K562 (cell line): ENCODE results near the gene ERN1. TPM values are rescaled to one million over a fixed set of nuclear protein-coding genes. Genes with fewer than 3 reads are reported as not detected.

Experiments
- ATAC-seq: fragments of 200-7000 bp; cut with Tn5 transposase; 3 replicates; pipeline ENCODE4 v1.9.1; 2020; ENCODE audit warnings: moderate library complexity
- BruUV-seq: library from RNA; stranded (reverse); fragments of 400-500 nt; replicated peaks from 2 replicates; lab custom pipeline; 2021; lab: Mats Ljungman, UMichigan
- CTCF ChIA-PET: fragments of 300-600 bp; formaldehyde crosslinking; extraction: SDS; loops from one replicate; lab custom pipeline; 2021; ENCODE audit warnings: low intra/inter-chr PET ratio; lab: Yijun Ruan, JAX
- POLR2A ChIA-PET: fragments of 300-600, 350-650 bp; sonication (Branson Sonifier 250); formaldehyde crosslinking; extraction: SDS; loops from one replicate; lab custom pipeline; 2021; ENCODE audit warnings: antibody characterized with exemption, inconsistent platforms; lab: Yijun Ruan, JAX
- DNase-seq, 4 experiments: peaks; one replicate each; pipeline versions ENCODE4 v3.0.0 to v3.0.0-alpha.2; 2011 to 2018; ENCODE audit warnings: low spot score in 3 of 4, mixed read lengths in 3 of 4; ENCODE audit errors: extremely low read depth in 1 of 4
- FAIRE-seq: peaks from 2 replicates; lab custom pipeline; 2011; peaks lifted over from hg19 to GRCh38; lab: Jason Lieb, UNC
- H2AFZ ChIP-seq: 2 replicates; pipeline ENCODE4 v1.6.0; 2011; ENCODE audit warnings: low read depth, low read length, control low read depth, inconsistent platforms
- H3K27ac ChIP-seq: fragments of 200-600 bp; 3 replicates; pipeline ENCODE4 v1.8.0; 2011; ENCODE audit warnings: low read depth, mild to moderate bottlenecking, control low read depth, inconsistent platforms, low read length, moderate library complexity, mixed read lengths; ENCODE audit errors: extremely low read depth
- H3K27me3 ChIP-seq, 2 experiments: fragments of 300-600 bp in 1 of 2; 2 replicates in 1 of 2; 3 replicates in 1 of 2; pipeline versions ENCODE4 v1.6.0 to v1.8.0; 2011; ENCODE audit warnings: inconsistent platforms in 2 of 2, low read length in 2 of 2, mild to moderate bottlenecking in 1 of 2, mixed read lengths in 1 of 2, moderate library complexity in 1 of 2; ENCODE audit not compliant: control insufficient read depth in 2 of 2, insufficient read depth in 2 of 2
- H3K36me3 ChIP-seq: fragments of 300-600 bp; 3 replicates; pipeline ENCODE4 v1.8.0; 2011; ENCODE audit warnings: mild to moderate bottlenecking, low read length, inconsistent platforms; ENCODE audit not compliant: control insufficient read depth, insufficient read depth
- H3K4me1 ChIP-seq, 2 experiments: fragments of 200-600 bp in 1 of 2; replicated peaks in 1 of 2; 2 replicates in 1 of 2; 3 replicates in 1 of 2; pipeline versions ENCODE4 v1.5.1 to v1.8.0; 2011; ENCODE audit warnings: inconsistent platforms in 2 of 2, low read length in 2 of 2, mild to moderate bottlenecking in 1 of 2, mixed read lengths in 1 of 2, moderate library complexity in 1 of 2; ENCODE audit not compliant: control insufficient read depth in 2 of 2, insufficient read depth in 2 of 2
- H3K4me2 ChIP-seq: 2 replicates; pipeline ENCODE4 v1.6.1; 2011; ENCODE audit warnings: low read length, control low read depth, inconsistent platforms, mixed read lengths; ENCODE audit not compliant: insufficient read depth
- H3K4me3 ChIP-seq: fragments of 200-600 bp; sonication (generic), shearing (Covaris generic); 2 replicates; pipeline ENCODE4 v1.5.1; 2016; ENCODE audit warnings: control low read depth, inconsistent platforms
- H3K79me2 ChIP-seq: fragments of 200-600 bp; 3 replicates; pipeline ENCODE4 v1.8.0; 2011; ENCODE audit warnings: low read length, inconsistent platforms; ENCODE audit not compliant: control insufficient read depth, insufficient read depth
- H3K9ac ChIP-seq, 2 experiments: 2 replicates each; pipeline versions ENCODE4 v1.6.0 to v1.6.1; 2011; ENCODE audit warnings: low read depth in 2 of 2, low read length in 2 of 2, control low read depth in 1 of 2, inconsistent platforms in 1 of 2, mild to moderate bottlenecking in 1 of 2, mixed read lengths in 1 of 2; ENCODE audit not compliant: insufficient read depth in 1 of 2
- H3K9me1 ChIP-seq: one replicate; pipeline ENCODE4 v1.6.0; 2011; ENCODE audit warnings: inconsistent platforms, mild to moderate bottlenecking, low read length, moderate library complexity; ENCODE audit not compliant: control insufficient read depth, insufficient read depth
- H3K9me3 ChIP-seq: replicated peaks from 2 replicates; pipeline ENCODE4 v1.5.1; 2011; ENCODE audit warnings: low read depth, low read length, inconsistent platforms; ENCODE audit not compliant: control insufficient read depth, insufficient read depth
- H4K20me1 ChIP-seq: replicated peaks from 2 replicates; pipeline ENCODE4 v1.6.1; 2011; ENCODE audit warnings: low read length, inconsistent platforms, mixed read lengths; ENCODE audit not compliant: control insufficient read depth, insufficient read depth
- LEF1 ChIP-seq: fragments of 450-650 bp; IDR thresholded peaks from 2 replicates; pipeline ENCODE4 v1.6.1; 2016; ENCODE audit warnings: mild to moderate bottlenecking
- MTA2 ChIP-seq: fragments of 450-650 bp; IDR thresholded peaks from 2 replicates; pipeline ENCODE4 v1.6.1; 2016; ENCODE audit warnings: low read depth
- NR2C1 ChIP-seq, 2 experiments: fragments of 450-650 bp; IDR thresholded peaks; 2 replicates each; pipeline ENCODE4 v1.6.1; 2017; ENCODE audit warnings: mild to moderate bottlenecking in 2 of 2, antibody characterized with exemption in 1 of 2, inconsistent platforms in 1 of 2, missing compliant biosample characterization in 1 of 2, missing genetic modification characterization in 1 of 2
- NUFIP1 ChIP-seq: fragments of 450-650 bp; IDR thresholded peaks from 2 replicates; pipeline ENCODE4 v1.6.1; 2018; ENCODE audit not compliant: partially characterized antibody
- PYGO2 ChIP-seq: fragments of 450-650 bp; IDR thresholded peaks from 2 replicates; pipeline ENCODE4 v1.6.1; 2016; ENCODE audit warnings: mild to moderate bottlenecking, missing genetic modification characterization, moderate library complexity, missing compliant biosample characterization
- RBFOX2 ChIP-seq: fragments of 200-400 bp; formaldehyde crosslinking; IDR thresholded peaks from 2 replicates; pipeline ENCODE4 v1.6.1; 2017; ENCODE audit warnings: low read depth, mild to moderate bottlenecking, low read length, moderate library complexity
- SMAD4 ChIP-seq: fragments of 250-450 bp; sonication (Bioruptor Pico); conservative IDR thresholded peaks from 2 replicates; pipeline ENCODE4 v1.8.0; 2021; ENCODE audit warnings: inconsistent platforms, mild to moderate bottlenecking, moderate library complexity
- YY1 ChIP-seq, 3 experiments: IDR thresholded peaks; 2 replicates each; pipeline ENCODE4 v1.6.1; 2011; ENCODE audit warnings: low read length in 2 of 3, mild to moderate bottlenecking in 2 of 3, moderate library complexity in 2 of 3, borderline replicate concordance in 1 of 3, control low read depth in 1 of 3, low read depth in 1 of 3; ENCODE audit not compliant: insufficient read depth in 3 of 3, insufficient replicate concordance in 2 of 3, control insufficient read depth in 1 of 3, insufficient read length in 1 of 3; ENCODE audit errors: extremely low read depth in 1 of 3
- ZBTB1 ChIP-seq: sonication (generic); formaldehyde crosslinking; IDR thresholded peaks from 2 replicates; pipeline ENCODE4 v1.8.1; 2023; ENCODE audit warnings: missing genetic modification reagents, low read depth, mild to moderate bottlenecking, borderline replicate concordance
- WGBS: fragments of 100-300 bp; shearing (Covaris generic); methylation state at CpG from one replicate; pipeline ENCODE4 v1.1.6; 2016; ENCODE audit warnings: low coverage, mixed read lengths; ENCODE audit not compliant: insufficient coverage; ENCODE audit errors: missing lambda C conversion rate; 5-methylcytosine and 5-hydroxymethylcytosine counted together
- in situ Hi-C: fragments of 300-500 bp; cut with MboI; formaldehyde crosslinking; loops from 4 replicates; pipeline ENCODE4 v1.15.0; 2018; ENCODE audit warnings: inconsistent platforms, mixed read lengths
- intact Hi-C: fragments of 100-400 bp; cut with micrococcal nuclease; formaldehyde crosslinking; loops from 2 replicates; pipeline ENCODE4 v1.14.2; 2022
- polyA plus RNA-seq, 8 experiments: library from polyadenylated mRNA; depleted of rRNA in 4 of 8; stranded (reverse) in 5 of 8; unstranded in 3 of 8; fragments of >200 nt; fragmentation: Nextera tagmentation in 2 of 8; fragmentation: Illumina TruSeq in 1 of 8; extraction: Ambion mirVana in 2 of 8; extraction: Trizol in 1 of 8; gene quantifications; 2 replicates each; pipeline versions ENCODE4 v1.2.1 to v1.2.3, GENCODE V29; 2011 to 2014; ENCODE audit warnings: inconsistent platforms in 1 of 8, missing spikeins in 1 of 8
- total RNA-seq, 7 experiments: library from RNA; depleted of rRNA in 6 of 7; stranded (reverse); fragments of >200 nt in 6 of 7; fragmentation: Illumina TruSeq in 2 of 7; extraction: Trizol in 2 of 7; gene quantifications; 2 replicates each; pipeline versions ENCODE4 v1.2.1 to v1.2.3, GENCODE V29; 2011 to 2021; ENCODE audit warnings: low replicate concordance in 1 of 7
- TF ChIP-seq, protein P1 (sequence below): fragments of 450-650 bp; formaldehyde crosslinking; IDR thresholded peaks from 2 replicates; pipeline ENCODE4 v1.4.0; 2022; ENCODE audit warnings: missing genetic modification characterization
- TF ChIP-seq, protein P2 (sequence below): fragments of 450-650 bp; IDR thresholded peaks from 2 replicates; pipeline ENCODE4 v1.6.1; 2018; ENCODE audit not compliant: partially characterized antibody
- TF ChIP-seq, protein P3 (sequence below): sonication (generic); formaldehyde crosslinking; IDR thresholded peaks from 2 replicates; pipeline ENCODE4 v1.8.0; 2022; ENCODE audit warnings: missing genetic modification reagents, mild to moderate bottlenecking, moderate library complexity, borderline replicate concordance
- TF ChIP-seq, protein P4 (sequence below): fragments of 450-650 bp; IDR thresholded peaks from one replicate; pipeline ENCODE4 v1.6.1; 2018; ENCODE audit warnings: mild to moderate bottlenecking, moderate library complexity; ENCODE audit not compliant: partially characterized antibody

ERN1 gene
- total and polyA plus RNA-seq, 9 of the 15 experiments (the other 6 are each of a cell fraction or from before 2014, with no cell fraction given): 2.1 to 22.5 (median 7.3) TPM

DNA sequence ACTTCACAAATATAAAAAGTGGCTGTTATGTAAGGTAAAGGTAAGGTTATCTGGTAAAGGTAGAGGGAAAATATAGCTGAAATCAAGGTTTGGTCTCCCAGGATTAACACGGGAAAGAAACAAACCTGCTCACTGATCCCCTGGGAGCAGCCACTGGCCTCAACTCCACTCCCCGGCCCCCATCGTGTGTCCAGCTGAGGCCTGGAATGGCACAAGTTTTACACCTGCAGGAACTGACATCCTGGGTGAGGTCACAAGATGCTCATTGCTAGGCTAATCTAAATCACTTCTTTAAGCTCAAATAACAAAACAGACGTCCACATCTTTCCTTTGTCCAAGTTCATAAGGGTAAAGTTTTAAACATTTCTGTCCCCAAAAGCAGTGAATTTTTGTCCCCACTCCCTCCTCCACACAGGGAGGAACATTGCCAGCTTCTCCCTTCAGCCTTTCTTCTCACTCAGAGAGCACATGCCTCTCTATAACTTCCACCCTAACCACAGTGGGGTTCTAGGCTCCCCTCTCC lies 46.3 kb downstream of the ERN1 start:
- H4K20me1 ChIP-seq: no peaks in the 10 kb centered on the region
- H3K9me1 ChIP-seq: peaks cover 3% of the 10 kb centered on the region
- H3K9me3 ChIP-seq: no peaks in the 10 kb centered on the region
- peak overlapping the region; percentile 18; the same call in 1 of the 3 replicates for H3K27ac ChIP-seq
- POLR2A ChIA-PET: interaction anchor here (0.6 to 1.6 kb wide), 6 partner anchors 9 to 458 kb away, joined by 3 to 5 read pairs (median 3); partner anchors contain the start of gene ERN1
- CTCF ChIA-PET: no interaction called here
- H3K79me2 ChIP-seq: no peaks in the 10 kb centered on the region
- H3K4me3 ChIP-seq: no peak overlapping the region
- peaks cover 26 to 62% of the 10 kb centered on the region in 2 experiments for H3K4me1 ChIP-seq
- H3K9ac ChIP-seq: peak overlapping the region in 1 of 2 experiments; percentile 37; a peak in 1 of 4 replicates
- intact Hi-C loops: no loop called here
- BruUV-seq: no TSS peak
- ATAC-seq: no peak
- in situ Hi-C loops: no loop called here
- H2AFZ ChIP-seq: 0 out of 2 replicates have a peak overlapping the region, but pooled peaks have one; percentile 9
- 22% methylated on average over 4 of the region's 4 CpGs for WGBS
- no peaks in the 10 kb centered on the region for H3K27me3 ChIP-seq
- H3K36me3 ChIP-seq: peaks cover 5% of the 10 kb centered on the region; the same call in 1 of the 3 replicates
- FAIRE-seq: no peak
- H3K4me2 ChIP-seq: peak overlapping the region; percentile 30; the same call in 1 of the 2 replicates
- no peak for DNase-seq
- TF ChIP-seq, protein P1, sequence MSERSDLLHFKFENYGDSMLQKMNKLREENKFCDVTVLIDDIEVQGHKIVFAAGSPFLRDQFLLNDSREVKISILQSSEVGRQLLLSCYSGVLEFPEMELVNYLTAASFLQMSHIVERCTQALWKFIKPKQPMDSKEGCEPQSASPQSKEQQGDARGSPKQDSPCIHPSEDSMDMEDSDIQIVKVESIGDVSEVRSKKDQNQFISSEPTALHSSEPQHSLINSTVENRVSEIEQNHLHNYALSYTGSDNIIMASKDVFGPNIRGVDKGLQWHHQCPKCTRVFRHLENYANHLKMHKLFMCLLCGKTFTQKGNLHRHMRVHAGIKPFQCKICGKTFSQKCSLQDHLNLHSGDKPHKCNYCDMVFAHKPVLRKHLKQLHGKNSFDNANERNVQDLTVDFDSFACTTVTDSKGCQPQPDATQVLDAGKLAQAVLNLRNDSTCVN: no peak
- TF ChIP-seq LEF1 (no peak), NR2C1 (IDR thresholded peaks at IDR 0.05) (no peak), NR2C1 (tag; IDR thresholded peaks at IDR 0.05) (0 out of 2 replicates have a peak, but pooled peaks have one; percentile 26), NUFIP1 (no peak), ZBTB1 (no peak), RBFOX2 (peak; percentile 24; the same call in 1 of the 2 replicates), SMAD4 (CRISPR knock-in tag) (0 out of 2 replicates have a peak, but pooled peaks have one; percentile 34), MTA2 (no peak), YY1 (IDR thresholded peaks at IDR 0.05; ENCODE audit: borderline replicate concordance in 1 of 3, control insufficient read depth in 1 of 3, extremely low read depth in 1 of 3, insufficient read depth in 3 of 3, insufficient read length in 1 of 3, insufficient replicate concordance in 2 of 3, low read depth in 1 of 3, low read length in 2 of 3) (no peak), PYGO2 (tag) (0 out of 2 replicates have a peak, but pooled peaks have one; percentile 12)
- TF ChIP-seq, protein P2, sequence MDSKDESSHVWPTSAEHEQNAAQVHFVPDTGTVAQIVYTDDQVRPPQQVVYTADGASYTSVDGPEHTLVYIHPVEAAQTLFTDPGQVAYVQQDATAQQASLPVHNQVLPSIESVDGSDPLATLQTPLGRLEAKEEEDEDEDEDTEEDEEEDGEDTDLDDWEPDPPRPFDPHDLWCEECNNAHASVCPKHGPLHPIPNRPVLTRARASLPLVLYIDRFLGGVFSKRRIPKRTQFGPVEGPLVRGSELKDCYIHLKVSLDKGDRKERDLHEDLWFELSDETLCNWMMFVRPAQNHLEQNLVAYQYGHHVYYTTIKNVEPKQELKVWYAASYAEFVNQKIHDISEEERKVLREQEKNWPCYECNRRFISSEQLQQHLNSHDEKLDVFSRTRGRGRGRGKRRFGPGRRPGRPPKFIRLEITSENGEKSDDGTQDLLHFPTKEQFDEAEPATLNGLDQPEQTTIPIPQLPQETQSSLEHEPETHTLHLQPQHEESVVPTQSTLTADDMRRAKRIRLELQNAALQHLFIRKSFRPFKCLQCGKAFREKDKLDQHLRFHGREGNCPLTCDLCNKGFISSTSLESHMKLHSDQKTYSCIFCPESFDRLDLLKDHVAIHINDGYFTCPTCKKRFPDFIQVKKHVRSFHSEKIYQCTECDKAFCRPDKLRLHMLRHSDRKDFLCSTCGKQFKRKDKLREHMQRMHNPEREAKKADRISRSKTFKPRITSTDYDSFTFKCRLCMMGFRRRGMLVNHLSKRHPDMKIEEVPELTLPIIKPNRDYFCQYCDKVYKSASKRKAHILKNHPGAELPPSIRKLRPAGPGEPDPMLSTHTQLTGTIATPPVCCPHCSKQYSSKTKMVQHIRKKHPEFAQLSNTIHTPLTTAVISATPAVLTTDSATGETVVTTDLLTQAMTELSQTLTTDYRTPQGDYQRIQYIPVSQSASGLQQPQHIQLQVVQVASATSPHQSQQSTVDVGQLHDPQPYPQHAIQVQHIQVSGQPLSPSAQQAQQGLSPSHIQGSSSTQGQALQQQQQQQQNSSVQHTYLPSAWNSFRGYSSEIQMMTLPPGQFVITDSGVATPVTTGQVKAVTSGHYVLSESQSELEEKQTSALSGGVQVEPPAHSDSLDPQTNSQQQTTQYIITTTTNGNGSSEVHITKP: peak; percentile 36
- TF ChIP-seq, protein P3, sequence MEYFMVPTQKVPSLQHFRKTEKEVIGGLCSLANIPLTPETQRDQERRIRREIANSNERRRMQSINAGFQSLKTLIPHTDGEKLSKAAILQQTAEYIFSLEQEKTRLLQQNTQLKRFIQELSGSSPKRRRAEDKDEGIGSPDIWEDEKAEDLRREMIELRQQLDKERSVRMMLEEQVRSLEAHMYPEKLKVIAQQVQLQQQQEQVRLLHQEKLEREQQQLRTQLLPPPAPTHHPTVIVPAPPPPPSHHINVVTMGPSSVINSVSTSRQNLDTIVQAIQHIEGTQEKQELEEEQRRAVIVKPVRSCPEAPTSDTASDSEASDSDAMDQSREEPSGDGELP (CRISPR knock-in tag): 0 out of 2 replicates have a peak, but pooled peaks have one; percentile 13
- TF ChIP-seq, protein P4, sequence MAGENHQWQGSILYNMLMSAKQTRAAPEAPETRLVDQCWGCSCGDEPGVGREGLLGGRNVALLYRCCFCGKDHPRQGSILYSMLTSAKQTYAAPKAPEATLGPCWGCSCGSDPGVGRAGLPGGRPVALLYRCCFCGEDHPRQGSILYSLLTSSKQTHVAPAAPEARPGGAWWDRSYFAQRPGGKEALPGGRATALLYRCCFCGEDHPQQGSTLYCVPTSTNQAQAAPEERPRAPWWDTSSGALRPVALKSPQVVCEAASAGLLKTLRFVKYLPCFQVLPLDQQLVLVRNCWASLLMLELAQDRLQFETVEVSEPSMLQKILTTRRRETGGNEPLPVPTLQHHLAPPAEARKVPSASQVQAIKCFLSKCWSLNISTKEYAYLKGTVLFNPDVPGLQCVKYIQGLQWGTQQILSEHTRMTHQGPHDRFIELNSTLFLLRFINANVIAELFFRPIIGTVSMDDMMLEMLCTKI: no peak
